Esophagus squamous epithelium (tissue), 4 donors: ENCODE data around the gene CHN2.

Experiments
- CTCF ChIP-seq, 6 experiments: fragments of 450-650 bp in 4 of 6; fragments of 200-600 bp in 2 of 6; sonication (generic) in 2 of 6; IDR thresholded peaks; one replicate each; pipeline ENCODE4 v1.5.1; 2016 to 2019; ENCODE audit warnings: antibody characterized with exemption in 6 of 6, mild to moderate bottlenecking in 4 of 6, moderate library complexity in 4 of 6
- POLR2A ChIP-seq, 4 donors: fragments of 450-650 bp; IDR thresholded peaks; one replicate each; pipeline ENCODE4 v1.6.1; 2017; ENCODE audit warnings: antibody characterized with exemption in 4 of 4, mild to moderate bottlenecking in 4 of 4, moderate library complexity in 3 of 4

GRCh38 chr7:29282819-29283414, 88.3 kb downstream of the CHN2 start:
- TF ChIP-seq CTCF (IDR thresholded peaks at IDR 0.05): no peak
- no peak for TF ChIP-seq POLR2A (IDR thresholded peaks at IDR 0.05)
